HG02884 (cell line): ENCODE measurements around the gene PDE4B.
"Not testable (repeated sequence)": the region's sequence is repeated elsewhere in the genome, so short reads cannot be mapped to it uniquely, and the experiment has no call there.

ENCODE experiments used
- ATAC-seq: cut with Tn5 transposase; IDR thresholded peaks from one replicate; pipeline ENCODE4 v1.9.1; 2021; ENCODE audit warnings: mild to moderate bottlenecking, moderate library complexity; ENCODE audit not compliant: unreplicated experiment

PDE4B gene

GRCh38 chr1:66044912-66045311 is 252.2 kb downstream of the PDE4B start:
- no peak for ATAC-seq

GRCh38 chr1:66046415-66046814 is 253.7 kb downstream of the PDE4B start:
- ATAC-seq = no peak

DNA sequence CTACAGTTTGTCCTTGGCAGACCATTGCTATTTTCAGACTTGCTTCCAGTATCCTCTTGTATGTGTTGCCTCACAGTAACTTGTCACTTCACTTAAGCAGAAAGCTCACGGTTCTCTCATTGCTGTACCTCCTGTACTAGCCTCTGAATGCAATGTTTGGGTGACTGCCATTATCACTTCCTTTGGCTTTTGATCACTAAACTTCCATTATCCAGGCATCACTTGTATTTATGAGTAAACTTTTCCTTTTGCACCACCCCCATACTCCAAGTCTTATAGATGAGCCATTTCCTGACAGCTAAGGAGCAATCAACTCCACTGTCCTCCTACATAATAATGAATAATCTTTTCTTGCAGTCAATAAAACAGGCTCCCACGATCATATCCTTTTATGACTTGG is 255.3 kb downstream of the PDE4B start:
- ATAC-seq = no peak

DNA sequence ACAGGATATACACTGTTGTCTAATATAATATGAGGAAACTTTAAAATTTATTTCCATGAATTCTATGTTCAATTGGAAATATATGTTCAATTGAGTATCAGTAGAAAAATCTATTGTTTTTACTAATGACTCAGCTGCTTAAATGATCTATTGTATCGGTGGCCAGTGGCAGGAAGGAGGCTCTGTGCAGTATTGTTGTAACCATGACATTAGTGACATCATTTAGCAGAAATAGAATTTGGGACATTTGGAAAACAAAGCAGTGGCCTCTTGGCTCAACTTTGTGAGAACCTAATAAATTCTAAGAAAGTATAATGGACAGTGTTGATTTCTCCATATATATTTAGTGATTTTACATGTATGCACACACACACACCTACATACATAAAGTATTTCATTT is 257.4 kb downstream of the PDE4B start:
- no peak for ATAC-seq

GRCh38 chr1:66050633-66051032 is 257.9 kb downstream of the PDE4B start:
- no peak for ATAC-seq

DNA sequence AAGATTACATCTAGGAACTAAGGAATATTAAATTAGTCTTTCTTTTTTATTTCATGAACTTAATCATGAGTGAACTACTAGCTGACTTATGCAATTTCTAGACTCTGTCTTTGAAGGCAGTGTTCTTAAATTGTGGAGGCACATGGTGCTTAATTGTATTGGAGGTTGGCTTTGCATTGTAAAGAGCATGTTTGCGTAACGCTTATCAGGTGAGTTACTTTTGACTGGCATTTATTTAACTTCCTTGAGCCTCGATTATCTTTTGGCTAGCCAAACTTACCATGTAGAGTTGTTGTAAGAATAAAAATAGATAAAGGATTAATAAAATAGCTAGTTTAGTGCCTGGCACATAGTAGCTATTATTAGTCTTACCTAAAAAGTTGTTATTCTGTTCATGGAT is 262.4 kb downstream of the PDE4B start:
- no peak for ATAC-seq

DNA sequence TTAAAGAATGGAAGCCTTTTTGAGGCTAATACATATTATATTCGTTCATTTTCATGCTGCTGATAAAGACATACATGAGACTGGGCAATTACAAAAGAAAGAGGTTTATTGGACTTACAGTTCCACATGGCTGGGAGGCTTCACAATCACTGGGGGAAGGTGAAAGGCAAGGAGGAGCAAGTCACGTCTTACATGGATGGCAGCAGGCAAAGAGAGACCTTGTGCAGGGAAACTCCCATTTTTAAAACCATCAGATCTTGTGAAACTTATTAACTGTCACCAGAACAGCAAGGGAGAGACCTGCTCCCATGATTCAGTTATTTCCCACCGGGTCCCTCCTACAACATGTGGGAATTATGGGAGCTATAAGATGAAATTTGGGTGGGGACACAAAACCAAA is 264.8 kb downstream of the PDE4B start:
- not testable (repeated sequence) for ATAC-seq

DNA sequence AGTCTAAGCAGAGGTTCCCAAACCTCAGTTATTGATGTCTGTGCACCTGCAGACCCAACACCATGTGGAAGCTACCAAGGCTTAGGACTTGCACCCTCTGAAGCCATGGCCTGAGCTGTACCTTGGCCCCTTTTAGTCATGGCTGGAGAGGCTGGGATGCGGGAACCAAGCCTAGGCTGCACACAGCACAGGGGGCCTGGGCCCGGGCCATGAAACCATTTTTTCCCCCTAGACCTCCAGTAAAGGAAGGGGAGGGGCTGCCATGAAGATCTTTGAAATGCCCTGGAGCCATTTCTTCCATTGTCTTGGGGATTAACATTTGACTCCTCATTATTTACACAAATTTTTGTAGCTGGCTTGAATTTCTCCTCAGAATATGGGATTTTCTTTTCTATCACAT is 265.9 kb downstream of the PDE4B start:
- ATAC-seq = no peak

DNA sequence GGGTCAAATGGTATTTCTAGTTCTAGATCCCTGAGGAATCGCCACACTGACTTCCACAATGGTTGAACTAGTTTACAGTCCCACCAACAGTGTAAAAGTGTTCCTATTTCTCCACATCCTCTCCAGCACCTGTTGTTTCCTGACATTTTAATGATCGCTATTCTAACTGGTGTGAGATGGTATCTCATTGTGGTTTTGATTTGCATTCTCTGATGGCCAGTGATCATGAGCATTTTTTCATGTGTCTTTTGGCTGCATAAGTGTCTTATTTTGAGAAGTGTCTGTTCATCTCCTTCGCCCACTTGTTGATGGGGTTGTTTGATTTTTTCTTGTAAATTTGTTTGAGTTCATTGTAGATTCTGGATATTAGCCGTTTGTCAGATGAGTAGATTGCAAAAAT is 274.5 kb downstream of the PDE4B start:
- not testable (repeated sequence) for ATAC-seq

GRCh38 chr1:66069976-66070876 is 277.5 kb downstream of the PDE4B start:
- no peak for ATAC-seq

- ATAC-seq = no peak
Observed at GRCh38 chr1:66073388-66073787, 280.7 kb downstream of the PDE4B start.

- ATAC-seq = no peak
Observed at GRCh38 chr1:66074147-66074546, 281.5 kb downstream of the PDE4B start.

- ATAC-seq = no peak
Observed at GRCh38 chr1:66078412-66078811, 285.7 kb downstream of the PDE4B start.

DNA sequence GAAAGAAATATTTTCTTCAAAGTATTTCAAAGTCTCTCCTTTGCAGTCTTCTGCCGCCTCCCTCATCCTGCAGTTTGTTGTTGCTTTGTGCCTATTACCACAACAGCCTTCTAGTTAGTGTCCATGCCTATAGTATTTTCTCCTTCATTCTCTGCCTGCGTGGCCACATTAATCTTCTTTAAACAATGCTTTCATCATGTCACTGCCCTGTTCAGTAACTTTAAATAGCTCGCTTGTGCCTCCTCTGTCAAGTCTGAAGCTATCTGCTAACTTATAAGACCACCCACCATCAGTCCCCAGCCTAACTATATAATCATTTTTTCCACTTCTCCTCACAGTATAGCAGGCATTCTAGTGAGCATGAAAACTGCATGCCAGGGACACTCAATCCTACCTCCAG is 290.3 kb downstream of the PDE4B start:
- ATAC-seq = no peak

DNA sequence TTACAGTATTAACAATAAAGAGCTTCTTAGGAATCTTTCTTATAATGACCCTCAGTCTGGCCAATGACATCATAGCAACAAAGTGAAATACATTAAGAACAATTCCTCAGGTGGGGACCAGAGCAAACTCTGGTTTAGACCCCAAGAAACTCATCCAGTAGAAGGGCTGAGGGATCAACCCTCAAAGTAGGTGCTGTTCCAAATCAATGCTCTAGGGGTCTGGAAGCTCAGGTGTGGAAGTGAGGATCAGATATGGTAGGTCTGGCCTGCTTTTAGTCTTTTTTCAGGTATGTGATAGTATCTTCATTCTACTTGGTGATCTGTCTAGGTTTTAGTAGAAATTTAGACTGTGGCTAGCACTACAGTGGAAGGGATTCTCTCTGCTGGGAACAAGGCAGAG is 291.7 kb downstream of the PDE4B start:
- ATAC-seq = no peak

- ATAC-seq = no peak
Observed at GRCh38 chr1:66085600-66085999, 292.9 kb downstream of the PDE4B start.

- no peak for ATAC-seq
Observed at GRCh38 chr1:66088787-66089186, 296.1 kb downstream of the PDE4B start.

DNA sequence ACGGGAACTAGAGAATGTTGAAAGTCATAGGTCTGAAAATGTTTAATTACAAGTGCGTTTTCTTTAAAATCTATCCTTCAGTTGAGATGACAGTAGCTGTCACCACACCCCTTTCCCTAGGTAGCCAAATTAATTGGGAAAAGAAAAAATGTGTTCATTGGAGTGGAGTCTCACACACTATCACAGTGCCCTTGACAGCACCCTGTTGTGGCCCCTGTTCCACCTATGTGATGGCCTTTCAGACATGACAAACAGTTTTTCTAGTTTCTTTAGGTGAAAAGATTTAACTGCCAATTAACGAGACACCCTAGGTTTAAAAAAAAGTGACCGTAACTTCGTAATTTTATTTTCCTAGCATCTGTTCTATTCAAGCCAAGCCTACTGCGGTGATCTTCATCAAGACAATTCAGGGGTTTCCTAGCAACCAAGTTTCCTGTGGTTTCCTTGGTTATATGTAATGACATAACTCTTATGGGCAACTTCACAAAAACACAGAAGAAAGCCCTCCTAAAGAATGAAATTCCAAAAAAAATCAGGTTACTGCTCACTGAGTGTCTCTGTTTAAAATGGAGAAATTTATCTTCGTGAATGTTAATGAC is 298.3 kb downstream of the PDE4B start:
- no peak for ATAC-seq

- ATAC-seq = no peak
Observed at GRCh38 chr1:66095190-66095589, 302.5 kb downstream of the PDE4B start.

- not testable (repeated sequence) for ATAC-seq
Observed at GRCh38 chr1:66100959-66101358, 308.3 kb downstream of the PDE4B start.

DNA sequence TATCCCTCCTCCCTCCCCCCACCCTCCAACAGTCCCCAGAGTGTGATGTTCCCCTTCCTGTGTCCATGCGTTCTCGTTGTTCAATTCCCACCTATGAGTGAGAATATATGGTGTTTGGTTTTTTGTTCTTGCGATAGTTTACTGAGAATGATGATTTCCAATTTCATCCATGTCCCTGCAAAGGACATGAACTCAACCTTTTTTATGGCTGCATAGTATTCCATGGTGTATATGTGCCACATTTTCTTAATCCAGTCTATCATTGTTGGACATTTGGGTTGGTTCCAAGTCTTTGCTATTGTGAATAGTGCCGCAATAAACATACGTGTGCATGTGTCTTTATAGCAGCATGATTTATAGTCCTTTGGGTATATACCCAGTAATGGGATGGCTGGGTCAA is 311.4 kb downstream of the PDE4B start:
- not testable (repeated sequence) for ATAC-seq

DNA sequence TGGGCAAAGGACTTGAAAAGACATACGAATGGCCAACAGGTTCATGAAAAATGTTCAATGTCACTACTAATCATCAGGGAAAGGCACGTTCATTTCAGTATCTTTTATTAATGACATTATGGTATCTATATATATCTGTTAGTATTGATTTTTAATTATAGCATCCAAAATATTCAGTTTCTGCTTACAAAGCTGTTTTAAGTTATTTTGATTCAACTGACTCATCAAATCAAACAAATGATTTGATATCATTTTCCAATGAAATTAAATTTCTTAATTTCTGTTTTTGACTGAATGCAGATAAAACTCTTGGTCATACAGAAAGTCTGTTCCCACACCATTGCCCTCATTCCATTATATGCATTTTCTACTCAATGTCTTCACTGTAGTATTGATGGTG is 315.9 kb downstream of the PDE4B start:
- ATAC-seq = no peak
